VCaP (cell line): ENCODE data around the gene ROR2.

Experiments used
- H3K27ac ChIP-seq: fragments of 450-650 bp; 2 replicates; pipeline ENCODE4 v1.5.1; 2017
- CTCF ChIP-seq: fragments of 450-650 bp; conservative IDR thresholded peaks from 2 replicates; pipeline ENCODE4 v1.5.1; 2017; ENCODE audit warnings: mild to moderate bottlenecking, moderate library complexity

The ROR2 gene

GRCh38 chr9:91865041-91865440, 85.0 kb downstream of the ROR2 start:
- H3K27ac ChIP-seq: no peak overlapping the region
- no peak for TF ChIP-seq CTCF

GRCh38 chr9:91864380-91864779, 85.6 kb downstream of the ROR2 start:
- H3K27ac ChIP-seq: no peak overlapping the region
- no peak for TF ChIP-seq CTCF

- no peak for TF ChIP-seq CTCF
- no peak overlapping the region for H3K27ac ChIP-seq
These were observed 86.6 kb downstream of the ROR2 start for GRCh38 chr9:91863469-91863868.

GRCh38 chr9:91858213-91859030, 91.6 kb downstream of the ROR2 start:
- H3K27ac ChIP-seq: no peak overlapping the region
- no peak for TF ChIP-seq CTCF

GRCh38 chr9:91857291-91858212, 92.5 kb downstream of the ROR2 start:
- no peak for TF ChIP-seq CTCF
- no peak overlapping the region for H3K27ac ChIP-seq

GRCh38 chr9:91856419-91856818, 93.6 kb downstream of the ROR2 start:
- no peak for TF ChIP-seq CTCF
- no peak overlapping the region for H3K27ac ChIP-seq

- H3K27ac ChIP-seq: no peak overlapping the region
- no peak for TF ChIP-seq CTCF
These were observed 94.8 kb downstream of the ROR2 start for GRCh38 chr9:91855196-91855595.
